ENCODE measurements around the gene PARP9.
A peak's percentile ranks its signal among the peaks of the same experiment; 100 is the strongest.

The PARP9 gene

DNA sequence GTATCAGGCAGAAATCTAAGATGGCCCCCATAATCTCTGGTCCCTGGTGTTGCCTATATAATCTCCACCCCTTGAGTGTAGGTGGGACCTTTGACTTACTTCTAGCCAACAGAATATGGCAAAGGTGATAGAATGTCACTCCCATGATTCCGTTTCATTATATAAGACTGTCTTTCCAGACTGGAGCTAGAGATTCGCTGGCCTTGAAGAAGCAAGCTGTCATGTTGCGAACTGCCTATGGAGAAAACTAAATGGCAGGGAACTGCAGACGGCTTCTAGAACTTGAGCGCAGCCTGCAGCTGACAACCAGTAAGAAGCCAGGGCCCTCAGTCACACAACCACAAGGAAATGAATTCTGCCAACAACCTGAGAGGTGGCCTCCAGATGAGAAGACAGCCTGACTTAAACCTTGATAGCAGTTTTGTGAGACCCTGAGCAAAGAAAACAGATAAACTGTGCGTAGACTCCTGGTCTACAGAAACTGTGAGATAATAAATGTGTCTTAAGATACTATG is 47.2 kb downstream of the PARP9 start:
- TF ChIP-seq SIN3A (IDR thresholded peaks at IDR 0.05; ENCODE audit: borderline replicate concordance, insufficient read depth, low read length) (no peak), FOXP2 (optimal IDR thresholded peaks at IDR 0.05; ENCODE audit: borderline replicate concordance, extremely low read depth, extremely low read length, insufficient read depth) (no peak), TAF1 (IDR thresholded peaks at IDR 0.05; ENCODE audit: borderline replicate concordance, insufficient read depth, low read length) (no peak), REST (IDR thresholded peaks at IDR 0.05; ENCODE audit: insufficient read depth in 1 of 2, low read depth in 2 of 2, low read length in 2 of 2) (no peak), POLR2AphosphoS5 (IDR thresholded peaks at IDR 0.05; ENCODE audit: low read depth, low read length) (no peak)

- TF ChIP-seq TAF1 (IDR thresholded peaks at IDR 0.05; ENCODE audit: borderline replicate concordance, insufficient read depth, low read length) = no peak
- no peak for TF ChIP-seq REST (IDR thresholded peaks at IDR 0.05; ENCODE audit: insufficient read depth in 1 of 2, low read depth in 2 of 2, low read length in 2 of 2)
- no peak for TF ChIP-seq FOXP2 (optimal IDR thresholded peaks at IDR 0.05; ENCODE audit: borderline replicate concordance, extremely low read depth, extremely low read length, insufficient read depth)
- no peak for TF ChIP-seq SIN3A (IDR thresholded peaks at IDR 0.05; ENCODE audit: borderline replicate concordance, insufficient read depth, low read length)
- TF ChIP-seq POLR2AphosphoS5 (IDR thresholded peaks at IDR 0.05; ENCODE audit: low read depth, low read length) = no peak
Observed at GRCh38 chr3:122515870-122516269, 48.2 kb downstream of the PARP9 start.

GRCh38 chr3:122515020-122515468 is 49.1 kb downstream of the PARP9 start:
- TF ChIP-seq POLR2AphosphoS5 (IDR thresholded peaks at IDR 0.05; ENCODE audit: low read depth, low read length) (no peak), REST (IDR thresholded peaks at IDR 0.05; ENCODE audit: insufficient read depth in 1 of 2, low read depth in 2 of 2, low read length in 2 of 2) (no peak), SIN3A (IDR thresholded peaks at IDR 0.05; ENCODE audit: borderline replicate concordance, insufficient read depth, low read length) (no peak)

GRCh38 chr3:122514123-122515019 is 49.7 kb downstream of the PARP9 start, which contains the start of gene KPNA1:
TSS of gene KPNA1 (minus strand) at chr3:122514939. CDS start at chr3:122496565, 18,374 bp downstream.
- TF ChIP-seq TAF1 (IDR thresholded peaks at IDR 0.05; ENCODE audit: borderline replicate concordance, insufficient read depth, low read length) (peak; percentile 50; the same call in 1 of the 2 replicates), POLR2AphosphoS5 (IDR thresholded peaks at IDR 0.05; ENCODE audit: low read depth, low read length) (peak; percentile 70), FOXP2 (optimal IDR thresholded peaks at IDR 0.05; ENCODE audit: borderline replicate concordance, extremely low read depth, extremely low read length, insufficient read depth) (peak; percentile 45), SIN3A (IDR thresholded peaks at IDR 0.05; ENCODE audit: borderline replicate concordance, insufficient read depth, low read length) (no peak), REST (IDR thresholded peaks at IDR 0.05; ENCODE audit: insufficient read depth in 1 of 2, low read depth in 2 of 2, low read length in 2 of 2) (no peak)
